Neural cell (in vitro differentiated cells): Measurements from ENCODE around the gene IQGAP1.

Source experiments
- EZH2 ChIP-seq: fragments of 200-600, 300-800 bp; shearing (Covaris generic), sonication (generic); IDR thresholded peaks from 2 replicates; pipeline ENCODE4 v1.6.1; 2014; ENCODE audit warnings: antibody characterized with exemption, low read length, borderline replicate concordance, mild to moderate bottlenecking; ENCODE audit not compliant: insufficient read depth, poor library complexity, severe bottlenecking
- POLR2AphosphoS5 ChIP-seq: IDR thresholded peaks from 2 replicates; pipeline ENCODE4 v1.6.1; 2012

GRCh38 chr15:90344662-90345061 is 43.4 kb upstream of the IQGAP1 start:
- TF ChIP-seq EZH2 (no peak), POLR2AphosphoS5 (no peak)
